HG03469 (cell line): ENCODE measurements around the gene TESK2.
"Not testable (repeated sequence)": the region's sequence is repeated elsewhere in the genome, so short reads cannot be mapped to it uniquely, and the experiment has no call there.

ENCODE experiments used
- ATAC-seq: cut with Tn5 transposase; IDR thresholded peaks from one replicate; pipeline ENCODE4 v1.9.1; 2021; ENCODE audit warnings: mild to moderate bottlenecking, moderate library complexity, moderate number of reproducible peaks; ENCODE audit not compliant: unreplicated experiment

Gene TESK2

DNA sequence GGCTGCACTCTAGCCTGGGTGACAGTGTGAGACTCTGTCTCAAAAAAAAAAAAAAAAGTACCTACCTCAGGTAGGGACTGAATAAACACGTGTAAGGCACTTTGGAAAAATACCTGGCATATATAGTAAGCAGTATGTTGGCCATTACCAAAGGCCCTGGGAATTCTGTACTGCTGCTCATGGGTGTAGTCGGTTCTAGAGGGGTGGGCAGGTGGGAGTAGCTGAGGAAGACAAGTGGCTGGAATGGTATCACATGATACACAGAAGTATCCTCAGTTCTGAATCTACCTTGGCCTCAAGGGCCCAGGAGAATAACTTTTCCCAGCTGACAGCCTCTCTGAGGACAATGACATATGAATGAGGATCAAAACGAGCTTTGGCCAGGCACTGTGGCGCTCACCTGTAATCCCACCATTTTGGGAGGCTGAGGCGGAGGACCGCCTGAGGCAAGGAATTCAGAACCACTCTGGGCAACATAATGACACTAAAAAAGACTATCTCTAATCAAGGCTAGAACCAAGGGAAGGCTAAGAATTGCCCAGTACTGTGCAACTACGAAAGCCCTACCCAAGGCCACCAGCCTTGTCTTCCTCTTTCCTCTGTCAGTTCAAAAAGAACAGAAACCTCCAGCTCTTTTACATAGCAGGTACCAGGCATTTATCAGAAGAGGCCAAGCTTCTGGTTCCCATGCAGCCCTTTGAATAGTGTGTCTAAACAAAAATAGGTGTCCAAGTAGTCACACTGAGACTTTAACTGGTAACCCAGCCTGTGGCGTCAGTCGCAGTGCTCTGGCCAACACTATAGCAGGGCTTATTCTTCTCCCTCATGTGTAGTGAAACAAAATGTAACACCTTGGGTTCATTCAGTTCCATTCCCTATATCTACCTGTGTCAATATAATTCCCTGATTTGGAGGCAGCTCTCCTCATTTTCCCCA is 19.3 kb upstream of the TESK2 start:
- no peak for ATAC-seq

DNA sequence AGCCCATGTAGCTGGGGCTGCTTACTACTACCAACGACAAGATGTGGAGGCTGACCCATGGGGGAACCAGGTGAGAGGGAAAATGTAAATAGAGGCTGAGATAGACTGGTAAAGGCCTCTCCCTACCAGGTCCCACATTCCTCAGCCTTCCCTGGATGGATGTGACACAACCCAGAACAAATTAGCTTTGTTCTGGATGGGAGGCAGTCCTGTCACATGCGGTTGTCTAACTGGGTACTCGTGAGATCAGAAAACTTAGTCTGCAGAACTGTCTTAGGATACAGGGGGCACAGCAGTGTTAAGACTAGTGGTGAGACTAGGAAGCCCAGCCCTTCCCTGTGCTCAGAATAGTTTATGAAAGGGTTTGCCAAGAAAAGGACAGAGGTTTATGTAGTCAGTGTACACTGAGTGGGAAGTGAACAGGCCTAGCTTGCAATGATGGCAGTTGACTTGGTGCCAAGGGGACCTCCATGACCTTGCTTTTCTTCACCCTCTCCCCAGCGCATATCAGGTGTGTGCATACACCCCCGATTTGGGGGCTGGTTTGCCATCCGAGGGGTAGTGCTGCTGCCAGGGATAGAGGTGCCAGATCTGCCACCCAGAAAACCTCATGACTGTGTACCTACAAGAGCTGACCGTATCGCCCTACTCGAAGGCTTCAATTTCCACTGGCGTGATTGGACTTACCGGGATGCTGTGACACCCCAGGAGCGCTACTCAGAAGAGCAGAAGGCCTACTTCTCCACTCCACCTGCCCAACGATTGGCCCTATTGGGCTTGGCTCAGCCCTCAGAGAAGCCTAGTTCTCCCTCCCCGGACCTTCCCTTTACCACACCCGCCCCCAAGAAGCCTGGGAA is 17.6 kb upstream of the TESK2 start:
- no peak for ATAC-seq

DNA sequence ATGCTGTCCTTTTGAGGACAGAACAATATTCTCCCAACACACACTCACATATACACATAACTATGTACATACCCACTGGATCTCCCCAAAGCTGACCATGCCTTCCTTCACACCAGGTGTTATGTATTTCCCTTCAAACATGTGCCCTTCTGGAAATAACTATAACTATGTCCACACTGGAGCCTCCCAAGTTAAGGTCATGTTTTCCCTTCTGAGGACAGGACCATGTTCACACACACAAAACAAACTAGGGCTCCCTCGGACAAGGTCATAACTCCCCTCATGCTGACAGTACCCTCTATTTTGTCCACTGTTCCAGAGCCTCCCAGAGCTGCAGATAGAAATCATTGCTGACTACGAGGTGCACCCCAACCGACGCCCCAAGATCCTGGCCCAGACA is 16.9 kb upstream of the TESK2 start:
- ATAC-seq = no peak

DNA sequence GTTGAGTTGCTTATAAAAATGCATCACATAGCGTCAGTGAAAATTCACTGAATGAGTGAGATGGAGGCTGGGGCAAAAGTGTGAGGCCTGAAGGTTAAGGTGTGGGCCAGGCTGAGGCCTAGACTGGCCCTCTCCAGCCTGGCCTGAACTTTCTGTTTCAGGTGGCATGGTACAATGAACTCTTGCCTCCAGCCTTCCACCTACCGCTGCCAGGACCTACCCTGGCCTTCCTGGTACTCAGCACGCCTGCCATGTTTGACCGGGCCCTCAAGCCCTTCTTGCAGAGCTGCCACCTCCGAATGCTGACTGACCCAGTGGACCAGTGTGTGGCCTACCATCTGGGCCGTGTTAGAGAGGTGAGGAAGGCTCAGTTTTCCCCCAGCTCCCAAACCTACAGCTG is 16.2 kb upstream of the TESK2 start:
- no peak for ATAC-seq

DNA sequence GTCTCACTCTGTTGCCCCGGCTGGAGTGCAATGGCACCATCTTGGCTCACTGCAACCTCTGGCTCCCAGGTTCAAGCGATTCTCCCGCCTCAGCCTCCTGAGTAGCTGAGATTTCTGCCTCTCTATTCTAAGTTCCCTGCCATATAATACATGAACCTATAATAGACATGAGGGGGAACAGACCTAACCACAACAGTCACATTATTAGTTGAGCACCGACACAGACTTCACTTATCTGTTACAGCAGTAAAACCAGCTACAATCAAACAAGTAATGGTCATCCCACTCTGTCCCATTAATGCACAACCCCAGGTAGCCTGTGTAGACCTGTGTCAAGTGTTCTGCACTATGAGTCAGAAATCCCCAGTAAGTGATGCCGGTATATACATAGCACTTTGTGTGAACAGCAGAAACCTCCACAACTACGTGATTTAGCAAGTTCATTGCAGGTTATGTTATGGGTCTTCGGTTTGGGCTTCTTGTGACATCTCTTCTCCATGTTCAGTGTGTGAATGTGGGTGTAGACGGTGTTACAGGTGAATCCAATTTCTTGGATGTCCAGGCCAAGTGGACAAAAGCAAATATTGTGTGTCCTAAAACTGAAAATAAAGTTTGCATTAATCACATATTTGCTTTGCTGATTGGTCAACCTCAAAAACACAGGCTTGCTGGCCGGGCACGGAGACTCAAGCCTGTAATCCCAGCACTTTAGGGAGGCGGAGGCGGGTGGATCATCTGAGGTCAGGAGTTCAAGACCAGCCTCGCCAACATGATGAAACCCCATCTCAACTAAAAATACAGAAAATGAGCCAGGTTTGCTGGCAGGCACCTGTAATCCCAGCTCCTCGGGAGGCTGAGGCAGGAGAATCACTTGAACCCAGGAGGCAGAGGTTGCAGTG is 12.7 kb upstream of the TESK2 start:
- no peak for ATAC-seq

DNA sequence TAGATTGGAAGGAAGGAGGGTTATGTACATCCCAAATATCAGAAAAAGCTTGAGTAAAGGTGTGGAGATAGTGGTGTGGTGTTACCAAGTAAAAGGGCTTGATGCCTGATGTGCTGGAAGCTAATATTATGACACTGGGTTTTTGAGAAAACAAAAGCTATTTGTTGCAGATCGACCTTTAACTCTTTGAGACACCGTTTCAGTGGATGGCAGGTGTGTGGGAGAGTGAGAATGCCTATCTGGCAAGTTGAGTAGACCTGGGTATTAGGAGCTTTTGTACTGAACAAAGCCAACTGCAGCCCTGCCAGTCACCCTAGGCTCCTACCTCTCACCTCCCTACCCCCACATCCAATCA is 10.5 kb upstream of the TESK2 start:
- ATAC-seq = no peak

DNA sequence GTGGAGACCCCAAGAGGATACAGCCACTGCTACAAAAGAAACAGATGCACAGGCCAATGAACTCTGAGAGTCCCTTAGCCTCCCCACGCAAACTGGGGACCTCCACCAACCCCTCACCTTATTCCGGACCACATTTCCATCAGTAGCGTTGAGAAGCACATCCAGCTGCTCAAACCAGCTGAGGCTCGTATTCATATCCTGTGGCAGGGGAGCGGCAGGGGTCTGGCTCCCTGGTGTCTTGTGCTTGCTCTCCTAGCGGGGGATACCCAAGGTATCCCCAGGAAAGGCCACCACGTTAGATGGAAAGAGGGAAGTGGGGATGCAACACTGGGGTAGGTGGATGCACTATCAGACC is 8.4 kb upstream of the TESK2 start:
- ATAC-seq = no peak

DNA sequence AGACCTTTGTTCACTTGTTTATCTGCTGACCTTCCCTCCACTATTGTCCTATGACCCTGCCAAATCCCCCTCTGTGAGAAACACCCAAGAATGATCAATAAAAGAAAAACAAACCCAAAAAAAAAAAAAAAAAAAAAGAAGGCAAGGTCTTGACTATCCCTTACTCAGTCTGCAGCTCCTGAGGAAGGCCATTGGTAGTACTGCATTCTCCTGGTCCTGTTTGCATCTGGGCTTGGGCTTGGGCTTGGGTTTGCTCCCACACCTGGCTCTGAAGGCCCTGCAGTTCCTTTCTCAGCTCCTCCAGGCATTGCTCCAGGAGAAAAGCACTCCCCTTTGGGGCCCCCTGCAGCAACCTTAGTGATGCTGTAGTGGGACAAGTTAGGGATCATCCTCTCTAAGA is 7.3 kb upstream of the TESK2 start:
- no peak for ATAC-seq

DNA sequence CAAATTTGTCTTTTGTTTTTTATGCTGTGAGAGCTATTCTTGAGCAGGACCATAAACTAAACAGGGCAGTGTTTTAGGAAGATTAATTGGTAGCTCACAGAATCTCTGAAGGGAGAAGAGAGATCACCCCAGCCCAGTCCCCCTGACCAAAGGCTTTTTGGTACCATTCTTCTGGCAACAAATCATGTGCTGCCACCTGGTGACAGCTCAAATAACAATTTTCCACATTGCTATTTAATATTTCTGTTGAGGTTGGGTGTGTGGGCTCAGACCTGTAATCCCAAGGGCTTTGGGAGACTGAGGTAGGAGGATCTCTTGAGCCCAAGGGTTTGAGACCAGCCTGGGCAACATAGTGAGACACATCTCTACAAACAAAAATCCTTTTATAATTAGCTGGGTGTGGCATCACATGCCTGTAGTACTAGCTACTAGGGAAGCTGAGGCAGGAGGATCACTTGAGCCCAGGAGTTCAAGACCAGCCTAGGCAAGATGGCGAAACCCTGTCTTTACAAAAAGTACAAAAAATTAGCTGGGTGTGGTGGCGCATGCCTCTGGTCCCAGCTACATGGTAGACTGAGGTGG is 2.2 kb upstream of the TESK2 start:
- no peak for ATAC-seq

DNA sequence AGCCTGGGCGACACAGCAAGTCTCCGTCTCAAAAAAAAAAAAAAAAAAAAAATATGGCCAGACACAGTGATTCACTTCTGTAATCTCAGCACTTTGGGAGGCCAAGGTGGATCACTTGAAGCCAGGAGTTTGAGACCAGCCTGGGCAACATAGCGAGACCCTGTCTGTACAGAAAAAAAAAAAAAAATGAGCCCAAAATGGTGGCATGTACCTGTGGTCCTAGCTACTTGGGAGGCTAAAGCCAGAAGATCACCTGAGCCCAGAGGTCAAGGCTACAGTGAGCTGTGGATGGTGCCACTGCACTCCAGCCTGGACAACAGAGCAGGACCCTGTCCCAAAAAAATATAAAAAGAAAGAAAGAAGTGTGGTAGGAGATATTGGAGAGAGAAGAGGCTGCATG is 1.7 kb upstream of the TESK2 start:
- no peak for ATAC-seq

DNA sequence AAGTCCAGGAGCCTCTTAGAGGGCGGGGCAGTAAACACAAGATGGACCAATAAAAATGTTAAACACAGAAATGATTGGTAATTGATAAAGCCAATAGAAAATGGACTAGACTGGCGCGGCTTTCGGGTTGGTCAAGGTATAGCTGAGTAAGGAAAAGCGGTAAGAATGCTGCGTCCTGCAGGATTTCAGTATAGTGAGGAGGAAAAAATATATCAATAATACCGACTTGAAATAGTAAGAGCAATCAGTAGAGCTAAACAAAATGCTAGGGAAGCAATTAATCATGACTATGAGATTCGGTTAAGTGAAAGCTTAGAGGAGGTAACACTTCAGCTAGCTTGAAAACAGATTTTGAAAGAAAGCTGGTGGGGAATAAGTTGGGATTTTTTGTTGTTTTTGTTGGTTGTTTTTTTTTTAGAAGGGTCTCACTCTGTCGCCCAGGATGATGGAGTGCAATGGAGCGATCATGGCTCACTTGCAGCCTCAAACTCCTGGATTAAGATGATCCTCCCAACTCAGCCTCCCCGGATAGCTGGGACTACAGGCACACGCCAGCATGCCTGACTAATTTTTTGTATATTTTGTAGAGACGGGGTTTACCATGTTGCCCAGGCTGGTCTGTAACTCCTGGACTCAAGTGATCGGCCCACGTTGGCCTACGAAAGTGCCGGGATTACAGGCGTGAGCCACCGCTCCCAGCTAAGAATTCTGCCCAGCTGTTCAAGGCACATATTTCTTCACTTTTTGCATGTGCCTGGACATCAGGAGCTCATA is 711 bp upstream of the TESK2 start:
- ATAC-seq = no peak

DNA sequence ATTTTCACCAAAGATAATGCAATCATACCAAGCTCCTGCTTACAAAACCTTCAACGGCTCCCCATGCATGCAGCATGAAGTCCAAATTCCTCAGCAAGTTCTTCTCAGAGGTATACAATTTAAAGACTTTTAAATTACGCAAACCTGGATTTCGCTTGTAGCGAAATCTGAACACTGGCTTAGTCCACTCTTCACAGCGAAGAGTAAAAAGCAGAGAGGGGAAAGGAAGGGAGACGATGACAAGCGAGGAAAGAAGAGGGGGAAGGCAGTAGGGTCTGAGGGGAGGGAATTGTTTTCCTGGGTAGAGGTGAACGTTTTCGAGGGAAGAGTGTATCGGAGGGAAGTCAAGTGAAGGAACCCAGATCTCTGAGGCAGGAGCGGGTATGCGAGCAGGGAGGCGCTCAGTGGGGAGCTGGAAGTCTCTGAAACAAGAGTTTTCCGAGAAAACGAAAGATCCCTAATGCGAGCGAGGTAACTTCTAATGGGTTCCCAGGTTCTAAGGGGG is 790 bp downstream of the TESK2 start:
- ATAC-seq = no peak

DNA sequence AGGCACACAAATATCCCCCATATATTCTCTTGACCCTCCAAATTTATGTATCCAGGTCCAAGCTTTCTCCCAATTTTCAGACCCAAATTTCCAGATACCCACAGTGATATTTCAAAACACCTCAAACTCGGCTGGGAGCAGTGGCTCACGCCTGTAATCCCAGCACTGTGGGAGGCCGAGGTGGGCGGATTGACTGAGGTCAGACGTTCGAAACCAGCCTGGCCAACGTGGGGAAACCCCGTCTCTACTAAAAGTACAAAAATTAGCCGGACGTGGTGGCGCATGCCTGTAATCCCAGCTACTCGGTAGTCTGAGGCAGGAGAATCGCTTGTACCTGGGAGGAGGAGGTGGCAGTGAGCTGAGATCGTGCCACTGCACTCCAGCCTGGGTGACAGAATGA is 1.6 kb downstream of the TESK2 start:
- not testable (repeated sequence) for ATAC-seq

DNA sequence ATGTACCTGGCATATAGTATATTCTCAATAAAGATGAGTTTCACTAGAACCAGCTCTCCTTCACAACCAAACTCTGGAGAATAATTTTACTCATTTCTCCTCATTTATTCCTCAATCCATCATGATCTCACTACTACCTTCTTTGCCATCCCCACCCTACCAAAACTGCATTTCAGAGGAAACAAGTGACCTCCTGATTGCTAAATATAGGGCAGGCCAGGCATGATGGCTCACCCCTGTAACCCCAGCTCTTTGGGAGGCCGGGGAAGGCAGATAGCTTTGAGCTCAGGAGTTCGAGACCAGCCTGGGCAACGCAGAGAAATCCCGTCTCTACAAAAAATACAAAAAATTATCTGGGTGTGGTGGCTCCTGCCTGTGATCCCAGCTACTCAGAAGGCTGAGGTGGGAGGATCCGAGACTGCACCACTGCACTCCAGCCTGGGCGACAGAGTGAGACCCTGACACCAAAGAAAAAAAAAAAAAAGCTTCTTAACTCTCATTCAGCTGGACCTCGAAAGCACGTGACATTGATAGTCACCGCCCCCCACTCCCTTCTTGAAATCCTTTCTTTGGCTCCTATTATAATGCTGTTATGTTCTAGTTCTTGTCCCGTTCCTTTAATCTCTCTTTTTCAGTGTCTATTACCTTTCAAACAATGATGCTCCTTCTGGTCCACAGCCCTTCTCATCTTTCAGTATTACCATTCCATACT is 2.1 kb downstream of the TESK2 start:
- ATAC-seq = no peak

DNA sequence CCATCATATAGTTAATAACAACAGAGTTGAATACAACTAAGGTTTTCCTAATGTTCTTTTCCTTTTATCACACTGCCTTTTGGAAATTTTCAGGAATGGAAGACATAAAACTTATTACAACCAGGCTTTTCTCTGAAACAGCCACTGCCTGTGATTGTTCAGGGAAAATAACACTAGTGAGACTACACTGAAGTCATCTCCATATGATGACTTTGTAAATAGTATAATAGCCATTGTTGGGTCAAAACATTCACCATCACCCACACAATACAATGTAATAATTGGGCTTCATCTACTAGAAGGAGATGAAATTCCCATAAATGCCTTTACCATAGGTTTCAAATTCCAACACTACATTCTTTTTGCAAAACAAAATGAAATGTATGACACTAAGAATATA is 5.0 kb downstream of the TESK2 start:
- ATAC-seq = no peak

DNA sequence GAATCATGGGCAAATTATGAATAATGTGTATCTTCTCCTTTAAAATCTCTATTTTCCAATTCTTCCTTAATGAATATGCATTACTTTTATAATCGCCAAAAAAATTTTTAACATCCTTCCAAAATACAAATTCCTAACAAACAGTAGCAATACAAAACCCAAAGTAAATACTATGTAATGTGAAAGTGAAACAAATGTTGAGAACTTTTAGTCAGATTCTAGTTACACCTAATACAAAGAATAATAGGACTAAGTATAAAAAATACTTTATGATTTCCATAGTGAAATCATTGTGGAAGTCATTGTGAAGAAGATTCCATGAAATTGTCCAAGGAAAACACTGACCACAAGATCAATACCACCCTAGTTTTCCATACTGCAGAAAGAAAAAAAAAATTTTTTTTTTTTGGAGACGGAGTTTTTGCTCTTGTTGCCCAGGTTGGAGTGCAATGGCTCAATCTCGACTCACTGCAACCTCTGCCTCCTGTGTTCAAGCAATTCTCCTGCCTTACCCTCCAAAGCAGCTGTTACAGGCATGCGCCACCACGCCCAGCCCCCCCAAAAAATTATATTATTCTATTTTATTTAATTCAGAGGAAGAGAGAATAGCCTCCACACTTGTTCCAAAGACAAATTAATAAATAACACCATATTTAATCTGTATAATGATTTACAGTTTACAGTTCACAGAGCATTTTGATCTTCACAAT is 11.8 kb downstream of the TESK2 start:
- no peak for ATAC-seq

DNA sequence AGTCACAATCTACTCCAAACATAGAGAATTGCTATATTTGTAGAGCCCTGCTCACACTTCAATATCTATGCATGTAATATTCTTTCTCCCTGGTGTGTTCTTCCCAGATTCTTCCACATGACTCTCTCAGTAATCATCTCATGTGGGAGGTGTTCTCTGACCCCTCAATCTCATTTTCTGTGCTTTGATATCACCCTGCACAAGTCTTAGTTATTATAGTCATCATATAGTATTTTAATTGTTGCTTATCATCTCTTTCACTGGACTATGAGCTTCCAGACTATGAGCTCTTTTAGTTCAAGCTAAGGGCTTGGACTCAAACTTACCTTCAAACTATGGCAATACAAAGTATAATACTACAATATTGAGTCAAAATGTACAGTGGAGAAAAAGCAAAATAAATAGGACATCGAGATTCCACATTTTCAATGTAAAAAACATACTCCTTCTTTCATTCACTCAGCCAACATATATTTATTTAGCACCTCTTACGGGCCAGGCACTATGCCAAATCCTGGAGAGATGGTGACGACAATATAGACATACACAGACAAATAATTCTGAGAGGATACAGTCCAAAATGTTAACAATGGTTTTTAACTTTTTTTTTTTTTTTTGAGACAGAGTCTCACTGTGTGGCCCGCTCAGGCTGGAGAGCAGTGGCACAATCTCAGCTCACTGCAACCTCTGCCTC is 12.7 kb downstream of the TESK2 start:
- ATAC-seq = no peak

DNA sequence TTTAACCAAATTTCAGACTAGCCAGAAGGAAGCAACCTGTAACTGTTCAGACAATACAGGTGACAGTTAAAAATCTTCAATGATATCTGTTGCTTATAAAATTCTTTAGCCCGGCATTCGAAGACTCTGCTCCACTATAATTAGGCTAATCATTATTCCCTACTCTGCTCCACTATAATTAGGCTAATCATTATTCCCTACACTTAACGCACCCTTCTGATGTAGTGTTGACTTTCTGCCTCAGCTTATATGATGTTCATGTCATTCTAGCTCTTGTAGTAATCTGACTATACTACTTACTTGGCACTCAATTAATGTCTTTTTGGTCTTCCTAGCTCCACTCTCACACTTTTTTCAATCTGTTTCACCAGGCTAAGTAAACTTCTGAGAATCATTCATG is 13.3 kb downstream of the TESK2 start:
- no peak for ATAC-seq
